Pancreas (tissue), 10 donors: ENCODE measurements around the gene PUS7. TPM values are rescaled to one million over a fixed set of nuclear protein-coding genes. Genes with fewer than 3 reads are reported as not detected.
"Not testable (repeated sequence)": the region's sequence is repeated elsewhere in the genome, so short reads cannot be mapped to it uniquely, and the experiment has no call there.

ENCODE experiments used
- ATAC-seq, 4 donors: fragments of 200-7000 bp; cut with Tn5 transposase; one replicate each; pipeline versions ENCODE4 v1.8.0 to v1.9.1; 2020; ENCODE audit warnings: mild to moderate bottlenecking in 4 of 4, moderate library complexity in 4 of 4
- DNase-seq, 6 donors: peaks; one replicate each; pipeline ENCODE4 v3.0.0-alpha.2; 2020
- FAIRE-seq: peaks from 2 replicates; lab custom pipeline; 2012; peaks lifted over from hg19 to GRCh38; lab: Jason Lieb, UNC
- H3K27ac ChIP-seq, 4 donors: fragments of 200-600 bp; sonication (generic); 1 replicate in 3 of 4; 2 replicates in 1 of 4; pipeline versions ENCODE4 v1.5.0 to v1.8.0; 2020
- H3K27me3 ChIP-seq, 4 donors: fragments of 200-600 bp; one replicate each; pipeline ENCODE4 v1.8.0; 2021
- H3K36me3 ChIP-seq, 3 donors: fragments of 200-600 bp; sonication (generic) in 1 of 3; one replicate each; pipeline versions ENCODE4 v1.5.0 to v1.8.0; 2020 to 2021
- H3K4me1 ChIP-seq, 3 donors: fragments of 200-600 bp; one replicate each; pipeline ENCODE4 v1.8.0; 2021
- H3K4me3 ChIP-seq, 4 donors: fragments of 200-600 bp; sonication (generic) in 2 of 4; one replicate each; pipeline versions ENCODE4 v1.5.0 to v1.8.0; 2020 to 2021
- H3K9me3 ChIP-seq, 4 donors: fragments of 200-600 bp; one replicate each; pipeline ENCODE4 v1.8.0; 2021
- CTCF ChIP-seq, 4 donors: fragments of 200-600 bp; sonication (generic) in 3 of 4; IDR thresholded peaks; one replicate each; pipeline versions ENCODE4 v1.5.0 to v1.8.0; 2021; ENCODE audit warnings: antibody characterized with exemption in 4 of 4
- WGBS, 2 donors: extraction: QIAGEN DNeasy Blood & Tissue Kit; methylation state at CpG; one replicate each; pipeline ENCODE4 v1.1.7; 2013; 5-methylcytosine and 5-hydroxymethylcytosine counted together
- intact Hi-C, 3 donors: fragments of 100-400 bp; cut with DNase I; formaldehyde crosslinking; loops; one replicate each; pipeline versions ENCODE4 v1.11.1 to v1.14.2; 2022
- polyA plus RNA-seq, 2 donors: library from polyadenylated mRNA; stranded (reverse); fragments of 200-250 nt; gene quantifications; one replicate each; pipeline ENCODE4 v1.2.3, GENCODE V29; 2013
- total RNA-seq, 6 donors: library from RNA; stranded (reverse); fragmentation: NEBNext Ultra II Directional in 4 of 6; extraction: Animal tissue kit (Norgen Biotek cat#: 25700) in 4 of 6; gene quantifications; one replicate each; pipeline versions ENCODE4 v1.2.1 to v1.2.4, GENCODE V29; 2021 to 2023
- donor health status: healthy with polysubstance abuse.
- donor health status: DM: no; HTN: no; CAD: no; lungs with moderate emphysema.
- donor health status: DM: no; HTN: no; CAD: no.
- donor health status: control.
- donor health status: control.
- donor health status: Bipolar disorder and iron deficiency.
- donor health status: DM: yes; HTN: yes; CAD: no.
- donor health status: DM: no; HTN: no; CAD: no.
- donor health status: DM: no; HTN: no; CAD: no.
- donor health status: DM: yes; HTN: yes; CAD: no.

Gene PUS7
- total and polyA plus RNA-seq, 8 donors: 3.3 to 7.3 (median 5.5) TPM

GRCh38 chr7:105438847-105439173 is 83.3 kb downstream of the PUS7 start:
- WGBS, 2 donors: 84 to 94% methylated on average over 5 of the region's 5 CpGs
- Histone ChIP-seq H3K36me3 (no peaks in the 10 kb centered on the region), H3K4me1 (no peaks in the 10 kb centered on the region), H3K9me3 (no peaks in the 10 kb centered on the region), H3K27me3 (no peaks in the 10 kb centered on the region), H3K4me3 (no peak overlapping the region), H3K27ac (peak overlapping the region in 1 of 4 donors; percentile 38)
- no peak for DNase-seq
- no peak for TF ChIP-seq CTCF (IDR thresholded peaks at IDR 0.05)
- intact Hi-C loops: no loop called here
- ATAC-seq: no peak
- no peak for FAIRE-seq

GRCh38 chr7:105438254-105438653 is 83.8 kb downstream of the PUS7 start:
- Histone ChIP-seq H3K27ac (no peak overlapping the region), H3K9me3 (no peaks in the 10 kb centered on the region), H3K4me1 (no peaks in the 10 kb centered on the region), H3K4me3 (no peak overlapping the region), H3K27me3 (no peaks in the 10 kb centered on the region), H3K36me3 (no peaks in the 10 kb centered on the region)
- ATAC-seq: no peak
- no peak for FAIRE-seq
- no peak for DNase-seq
- intact Hi-C loops: no loop called here
- WGBS, 2 donors: 99 to 100% methylated on average over 1 of the region's 1 CpG
- TF ChIP-seq CTCF (IDR thresholded peaks at IDR 0.05): no peak

GRCh38 chr7:105437356-105437755 is 84.7 kb downstream of the PUS7 start:
- H3K36me3 ChIP-seq, H3K4me3 ChIP-seq, H3K27me3 ChIP-seq, H3K9me3 ChIP-seq, H3K27ac ChIP-seq, ATAC-seq, FAIRE-seq, intact Hi-C loops, DNase-seq, H3K4me1 ChIP-seq: not testable (repeated sequence)
- WGBS, 2 donors: 91 to 92% methylated on average over 6 of the region's 6 CpGs

GRCh38 chr7:105429746-105430612 is 92.1 kb downstream of the PUS7 start:
- ATAC-seq (peak; percentile 66 to 84 (median 80)), DNase-seq (peak in 2 of 6 donors; percentile 32 to 33), FAIRE-seq (no peak)
- H3K4me3 ChIP-seq: no peak overlapping the region
- H3K4me1 ChIP-seq: peaks cover 0 to 4% (median 0%) of the 10 kb centered on the region in 3 donors
- H3K9me3 ChIP-seq: no peaks in the 10 kb centered on the region
- WGBS, 2 donors: 10 to 11% methylated on average over 4 of the region's 4 CpGs
- intact Hi-C loops: no loop called here
- H3K27me3 ChIP-seq: no peaks in the 10 kb centered on the region
- no peaks in the 10 kb centered on the region for H3K36me3 ChIP-seq
- TF ChIP-seq CTCF (IDR thresholded peaks at IDR 0.05): peak in 2 of 4 donors; percentile 8 to 31
- peak overlapping the region in 1 of 4 donors; percentile 36 for H3K27ac ChIP-seq

GRCh38 chr7:105426606-105427146 is 95.4 kb downstream of the PUS7 start:
- 55 to 65% methylated on average over 2 of the region's 2 CpGs for WGBS, 2 donors
- FAIRE-seq (no peak), DNase-seq (no peak)

More at GRCh38 chr7:105426606-105427146, 95.4 kb downstream of the PUS7 start:
- no peaks in the 10 kb centered on the region for H3K36me3 ChIP-seq
- H3K9me3 ChIP-seq: no peaks in the 10 kb centered on the region
- no peak for ATAC-seq
- peaks cover 0 to 4% (median 0%) of the 10 kb centered on the region in 3 donors for H3K4me1 ChIP-seq
- no peaks in the 10 kb centered on the region for H3K27me3 ChIP-seq
- H3K4me3 ChIP-seq: no peak overlapping the region
- no peak overlapping the region for H3K27ac ChIP-seq
- TF ChIP-seq CTCF (IDR thresholded peaks at IDR 0.05): no peak
- intact Hi-C loops: no loop called here
